Measurements from ENCODE around the gene CYTH1.

DNA sequence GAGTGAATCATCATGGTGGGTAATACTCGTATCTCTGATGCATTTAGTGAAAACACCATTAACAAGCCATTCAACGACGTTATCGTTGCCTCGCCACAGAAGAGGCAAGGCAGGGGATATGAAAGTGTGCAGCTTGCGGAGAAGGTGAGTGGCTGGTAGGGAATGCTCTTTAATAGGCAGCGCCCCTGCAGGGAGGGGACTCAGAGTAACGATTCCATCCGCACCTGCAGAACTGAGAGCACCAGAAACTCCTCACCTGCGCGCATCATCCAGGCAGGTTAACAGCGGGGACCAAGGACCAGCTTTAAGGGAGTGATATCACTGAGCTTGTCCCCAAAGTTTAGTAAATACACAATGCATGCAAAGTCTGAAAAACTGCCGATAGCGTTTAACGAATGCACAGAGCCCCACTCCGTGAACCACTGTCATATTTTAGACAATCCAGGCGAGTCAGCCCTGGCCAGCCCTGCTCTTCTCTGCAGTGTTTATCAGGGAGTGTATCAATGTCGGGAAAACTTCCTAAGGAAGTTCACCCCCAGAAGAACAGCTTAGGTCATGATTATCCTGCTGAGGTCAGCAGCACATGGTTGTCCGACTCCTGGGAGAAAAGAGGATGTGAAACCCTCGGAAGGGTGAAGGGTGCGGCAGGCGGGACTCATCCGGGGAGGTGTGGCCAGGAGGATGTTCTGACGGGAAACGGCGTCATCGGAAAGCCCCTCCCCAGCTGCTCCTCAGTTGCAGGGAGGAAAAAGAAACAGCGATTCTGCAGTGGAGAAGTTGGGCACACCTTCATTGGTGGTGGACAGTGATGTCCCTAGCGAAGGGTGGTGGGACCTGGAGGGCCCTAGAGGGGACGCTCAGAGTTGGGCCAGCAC is 136.4 kb downstream of the CYTH1 start:
- TF ChIP-seq CTCF (conservative IDR thresholded peaks at IDR 0.05 in 1 of 2, IDR thresholded peaks at IDR 0.05 in 1 of 2; ENCODE audit: extremely low read depth in 1 of 2, insufficient read depth in 1 of 2, low read depth in 1 of 2, low read length in 2 of 2) = no peak
- TF ChIP-seq EZH2 (IDR thresholded peaks at IDR 0.05; ENCODE audit: borderline replicate concordance, low read length) = no peak
